Central memory CD4-positive, alpha-beta T cell (primary cell): ENCODE measurements around the gene LRRC1.

Source experiments
- DNase-seq: peaks from one replicate; pipeline ENCODE4 v3.0.0; 2022

The LRRC1 gene

GRCh38 chr6:53896196-53896595, 101.4 kb downstream of the LRRC1 start:
- DNase-seq: no peak

DNA sequence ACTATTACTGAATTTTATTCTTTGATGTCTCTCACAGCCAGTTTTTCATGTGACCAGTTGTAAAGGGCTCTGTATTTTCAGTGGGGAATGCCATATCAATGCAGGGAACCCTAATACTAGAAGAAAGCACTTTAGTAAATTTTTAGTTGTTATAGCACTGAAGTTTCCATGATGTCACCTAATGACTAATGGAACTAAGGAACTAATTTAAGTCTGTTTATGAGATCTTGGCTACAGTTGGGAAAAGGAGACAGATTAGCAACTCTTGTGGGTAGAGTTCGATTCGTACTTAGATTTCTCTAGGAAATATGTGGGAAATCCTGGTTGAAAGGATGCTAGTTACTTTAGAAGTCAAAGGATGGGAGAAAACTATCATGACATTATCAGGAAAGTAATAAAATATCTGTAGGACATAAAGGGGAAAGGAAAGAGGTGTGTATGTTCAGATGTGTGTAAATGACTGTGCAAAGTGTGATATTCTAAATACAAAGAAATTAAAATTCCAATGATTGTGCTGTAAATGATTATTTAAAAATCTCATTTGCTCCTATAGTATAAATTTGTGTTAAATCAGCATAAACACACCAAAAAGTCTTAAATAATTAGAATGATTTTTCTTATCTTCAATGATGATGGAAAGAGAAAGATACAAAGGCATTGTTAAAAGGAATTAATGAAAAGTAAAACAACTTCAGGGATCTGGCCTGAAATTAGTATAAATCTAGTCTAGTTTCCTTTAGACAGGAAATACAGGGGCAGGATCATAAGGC, 103.4 kb downstream of the LRRC1 start:
- no peak for DNase-seq

GRCh38 chr6:53899512-53899911, 104.7 kb downstream of the LRRC1 start:
- DNase-seq: no peak

DNA sequence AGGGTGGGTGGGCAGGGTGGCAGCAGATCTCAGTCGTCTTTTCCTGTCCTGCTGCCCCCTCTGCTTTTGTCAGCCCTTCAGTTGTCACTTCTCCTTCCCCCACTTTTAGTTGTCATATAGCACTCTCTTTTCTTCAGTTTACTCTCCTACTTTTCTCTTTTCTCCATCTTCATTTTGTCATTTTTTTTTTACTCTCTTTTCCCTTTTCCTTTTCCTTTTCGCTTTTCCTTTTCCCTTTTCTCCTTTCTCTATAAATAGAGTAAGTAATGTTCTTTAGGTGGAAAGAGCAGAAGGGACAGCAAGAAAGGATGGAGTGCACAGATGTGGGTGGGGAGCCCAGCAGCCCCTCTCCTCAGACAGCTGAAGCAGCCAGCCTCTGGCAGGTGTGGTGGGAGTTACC, 108.6 kb downstream of the LRRC1 start:
- DNase-seq: no peak

GRCh38 chr6:53906103-53906502, 111.3 kb downstream of the LRRC1 start:
- no peak for DNase-seq

GRCh38 chr6:53906842-53907241, 112.0 kb downstream of the LRRC1 start:
- DNase-seq: no peak

GRCh38 chr6:53910834-53911233, 116.0 kb downstream of the LRRC1 start:
- no peak for DNase-seq

GRCh38 chr6:53912661-53913060, 117.9 kb downstream of the LRRC1 start:
- DNase-seq: no peak

- no peak for DNase-seq
These were observed 118.5 kb downstream of the LRRC1 start for GRCh38 chr6:53913286-53913685.

- no peak for DNase-seq
These were observed 120.4 kb downstream of the LRRC1 start for GRCh38 chr6:53915026-53915691.

GRCh38 chr6:53916804-53917463, 122.1 kb downstream of the LRRC1 start:
- DNase-seq: no peak

GRCh38 chr6:53917464-53917842, 122.6 kb downstream of the LRRC1 start:
- DNase-seq: no peak

DNA sequence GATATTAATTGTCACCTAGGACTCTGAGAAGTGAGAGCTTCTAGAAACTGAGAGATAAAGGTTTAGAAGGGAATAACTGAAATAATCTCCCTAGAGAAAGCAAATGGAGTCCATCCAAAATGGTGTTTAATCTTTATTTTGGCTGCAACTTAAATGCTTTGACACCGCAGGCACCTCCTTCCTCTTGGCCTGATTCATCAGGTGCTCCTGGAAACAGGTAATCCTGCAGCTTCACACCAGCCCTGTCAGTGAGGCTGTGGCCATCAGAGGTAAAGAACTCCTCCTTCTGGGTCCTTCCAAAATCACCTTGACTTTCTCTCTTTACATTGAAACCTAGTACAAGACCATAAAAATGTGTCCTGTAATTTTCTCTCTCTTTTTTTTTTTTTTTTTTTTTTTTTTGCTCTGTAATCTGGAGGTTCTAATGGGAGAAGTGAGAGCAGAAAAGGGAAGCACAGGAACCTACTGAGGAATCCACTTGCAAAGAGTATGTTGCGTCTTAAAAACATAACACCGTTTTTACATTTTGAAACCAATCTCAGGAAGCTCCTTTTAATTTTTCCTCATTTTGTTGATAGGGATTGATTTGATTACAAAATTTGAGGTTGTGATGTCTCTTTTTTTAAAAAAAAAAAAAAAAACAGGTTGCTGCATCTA, 124.2 kb downstream of the LRRC1 start:
- DNase-seq: no peak

GRCh38 chr6:53919881-53920360, 125.1 kb downstream of the LRRC1 start:
- DNase-seq: no peak

DNA sequence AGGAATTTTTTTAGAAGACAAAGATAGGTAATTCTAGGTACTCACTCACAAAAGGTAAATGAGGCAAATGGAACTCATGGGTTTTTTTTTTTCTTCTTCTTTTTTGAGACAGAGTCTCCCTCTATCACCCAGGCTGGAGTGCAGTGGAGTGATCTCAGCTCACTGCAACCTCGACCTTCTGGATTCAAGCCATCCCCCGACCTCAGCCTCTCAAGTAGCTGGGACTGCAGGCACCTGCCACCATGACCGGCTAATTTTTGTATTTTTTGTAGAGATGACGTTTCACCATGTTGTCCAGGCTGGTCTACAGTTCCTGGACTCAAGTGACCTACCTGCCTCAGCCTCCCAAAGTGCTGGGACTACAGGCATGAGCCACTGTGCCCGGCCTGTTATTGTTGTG, 126.1 kb downstream of the LRRC1 start:
- DNase-seq: no peak

DNA sequence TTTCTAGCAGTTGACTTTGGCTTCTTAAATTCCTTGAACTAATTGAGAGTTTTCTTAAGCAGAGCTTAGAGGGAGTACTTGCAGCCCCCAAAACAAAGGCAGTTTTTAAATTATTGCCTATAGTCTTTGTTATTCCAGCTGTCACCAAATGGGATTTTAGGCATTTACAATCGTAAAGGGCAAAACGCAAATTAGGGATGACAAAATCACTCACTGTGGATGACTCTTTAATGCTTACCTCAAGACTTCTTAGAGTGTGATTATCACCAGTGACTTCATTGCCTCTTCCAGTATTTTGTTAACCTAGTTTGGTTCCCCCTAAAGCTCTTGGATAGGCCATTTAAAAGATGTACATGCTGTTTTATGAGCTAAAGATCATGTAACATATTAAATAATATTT, 126.8 kb downstream of the LRRC1 start:
- no peak for DNase-seq

GRCh38 chr6:53922539-53922981, 127.8 kb downstream of the LRRC1 start:
- DNase-seq: no peak

GRCh38 chr6:53924277-53924676, 129.5 kb downstream of the LRRC1 start:
- no peak for DNase-seq

DNA sequence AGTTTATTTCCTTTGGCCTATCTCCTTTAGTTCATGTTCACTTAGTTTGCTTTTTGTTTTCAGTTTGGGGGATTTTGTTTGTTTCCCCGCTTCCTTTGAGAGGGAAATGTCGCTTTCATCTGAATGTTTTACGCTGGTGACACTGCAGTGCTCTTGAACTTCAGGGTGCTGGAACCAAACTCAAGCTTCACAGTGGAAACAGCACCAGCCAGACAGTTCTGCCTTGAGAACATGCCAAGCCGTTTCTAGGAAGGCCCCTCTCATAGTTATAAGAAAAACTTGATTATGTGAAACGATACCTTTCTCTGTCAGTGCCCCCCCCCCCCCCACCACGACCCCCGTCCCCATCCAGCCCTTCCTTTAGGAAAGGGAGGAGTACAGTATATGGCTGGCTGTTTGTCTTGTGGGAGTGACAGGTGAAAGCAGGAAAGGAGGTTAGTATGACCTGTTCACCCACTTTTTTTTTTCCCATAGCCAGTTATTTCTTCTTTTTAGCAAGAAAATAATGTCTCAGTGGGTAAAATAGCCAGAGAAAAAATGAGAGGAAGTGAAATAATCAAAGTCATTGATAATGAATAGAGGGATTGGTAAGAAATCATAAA, 130.1 kb downstream of the LRRC1 start:
- no peak for DNase-seq

- no peak for DNase-seq
These were observed 131.1 kb downstream of the LRRC1 start for GRCh38 chr6:53925891-53926290.

DNA sequence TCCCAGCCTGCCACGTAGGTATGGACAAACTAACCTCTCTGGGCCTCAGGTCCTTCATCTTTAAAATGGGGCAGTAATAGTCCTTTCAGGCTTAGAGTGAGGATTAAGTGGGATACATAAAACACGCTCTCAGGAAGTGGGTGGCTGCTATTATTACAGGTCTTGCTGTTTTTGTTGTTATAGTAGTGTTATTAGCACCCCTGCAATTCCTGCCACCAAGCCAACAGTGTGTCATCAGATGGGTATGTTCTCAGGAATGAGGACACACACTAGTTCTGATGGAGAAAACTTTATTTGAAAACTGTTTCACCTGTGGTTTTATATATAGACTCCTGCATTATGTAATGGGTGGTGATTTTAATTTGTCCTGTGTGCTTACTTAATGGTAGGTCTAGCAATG, 131.7 kb downstream of the LRRC1 start:
- DNase-seq: no peak

GRCh38 chr6:53928641-53929040, 133.8 kb downstream of the LRRC1 start:
- no peak for DNase-seq
